Measurements from ENCODE around the gene SCO2. TPM values are rescaled to one million over a fixed set of nuclear protein-coding genes. Genes with fewer than 3 reads are reported as not detected.
A peak's percentile ranks its signal among the peaks of the same experiment; 100 is the strongest.

Gene SCO2
- total and polyA plus RNA-seq, 10 of the 15 experiments (the other 5 are each of a cell fraction or from before 2014, with no cell fraction given) = 0.18 to 16.0 (median 2.4) TPM; not detected in 1

- TF ChIP-seq ZNF592 (IDR thresholded peaks at IDR 0.05) = no peak
- TF ChIP-seq SIN3A (IDR thresholded peaks at IDR 0.05; ENCODE audit: low read depth, low read length) = no peak
- TF ChIP-seq BRCA1 (IDR thresholded peaks at IDR 0.05; ENCODE audit: low read depth, low read length) = no peak
- TF ChIP-seq SKIL (IDR thresholded peaks at IDR 0.05; ENCODE audit: low read depth, poor library complexity, severe bottlenecking) = peak; percentile 22
Measured at GRCh38 chr22:50530877-50531545, 5.6 kb upstream of the SCO2 start (continued).

- peaks cover 61% of the 10 kb centered on the region for H3K79me2 ChIP-seq (ENCODE audit: control insufficient read depth, insufficient read depth, low read length)
- POLR2A ChIA-PET = interaction anchor here (4.2 kb wide), 1 partner anchor 11 kb away, joined by 61 read pairs; no protein-coding TSS in a partner anchor
- CTCF ChIA-PET = interaction anchor here (0.7 kb wide), 1 partner anchor 10 kb away, joined by 4 read pairs; no protein-coding TSS in a partner anchor
- H3K27ac ChIP-seq (ENCODE audit: control insufficient read depth, insufficient read depth) = peak overlapping the region; percentile 100
- WGBS (ENCODE audit: insufficient coverage, insufficient replicate concordance, low lambda C conversion rate, missing lambda C conversion rate) = under 1% methylated on average over 21 of the region's 21 CpGs
- peak overlapping the region; percentile 100 for H3K9ac ChIP-seq (ENCODE audit: control insufficient read depth, insufficient read depth, low read length)
- no peaks in the 10 kb centered on the region; a peak in 3 of 4 replicates for H3K36me3 ChIP-seq (ENCODE audit: control insufficient read depth in 2 of 2, insufficient read depth in 2 of 2, low read length in 1 of 2)
- H3K9me3 ChIP-seq (replicated peaks; ENCODE audit: control insufficient read depth, insufficient read depth, low read length) = no peaks in the 10 kb centered on the region
- no peak for DNase-seq (ENCODE audit: low read depth, low spot score)
- H4K20me1 ChIP-seq (ENCODE audit: control insufficient read depth, insufficient read depth) = no peaks in the 10 kb centered on the region
- SMC1A ChIA-PET (ENCODE audit: uncharacterized antibody, unreplicated experiment) = interaction anchor here (1.9 to 2.4 kb wide), 2 partner anchors 11 to 22 kb away, joined by 5 to 18 read pairs; partner anchors contain the start of gene NCAPH2
- no peak overlapping the region for H2AFZ ChIP-seq (ENCODE audit: control insufficient read depth, low read depth, low read length)
- H3K27me3 ChIP-seq (replicated peaks in 1 of 2; ENCODE audit: control insufficient read depth in 2 of 2, insufficient read depth in 2 of 2, low read length in 1 of 2) = no peaks in the 10 kb centered on the region
- H3K4me1 ChIP-seq (ENCODE audit: control insufficient read depth, insufficient read depth, low read length) = peaks cover 36% of the 10 kb centered on the region
- no peak for FAIRE-seq
- peak; percentile 0; the same call in 2 of the 3 replicates for ATAC-seq
- RAD21 ChIA-PET (ENCODE audit: unreplicated experiment) = no interaction called here
- no TSS peak for BruUV-seq (replicated peaks)
- H3K4me2 ChIP-seq (ENCODE audit: control insufficient read depth, insufficient read depth) = peak overlapping the region; percentile 71
- in situ Hi-C loops (cut with MboI) = loop anchor here (10.0 kb wide), 1 partner anchor 566 kb away; the partner anchor contains the start of gene PIM3
- intact Hi-C loops (cut with micrococcal nuclease; ENCODE audit: unreplicated experiment) = no loop called here
- peak overlapping the region; percentile 78 for H3K4me3 ChIP-seq
- no peak for TF ChIP-seq EED (IDR thresholded peaks at IDR 0.05; ENCODE audit: low read depth)
- TF ChIP-seq MAX (IDR thresholded peaks at IDR 0.05; ENCODE audit: low read depth, low read length) = no peak
- TF ChIP-seq NR2F1 (conservative IDR thresholded peaks at IDR 0.05) = peak; percentile 79
- TF ChIP-seq MYB (IDR thresholded peaks at IDR 0.05; ENCODE audit: borderline replicate concordance, low read depth, low read length) = no peak
- no peak for TF ChIP-seq ELK1 (IDR thresholded peaks at IDR 0.05; ENCODE audit: low read depth, low read length)
- TF ChIP-seq MXI1 (IDR thresholded peaks at IDR 0.05; ENCODE audit: low read depth, low read length) = no peak
- TF ChIP-seq PAX5 (IDR thresholded peaks at IDR 0.05; ENCODE audit: borderline replicate concordance, low read depth, low read length) = no peak
- TF ChIP-seq, protein P1, sequence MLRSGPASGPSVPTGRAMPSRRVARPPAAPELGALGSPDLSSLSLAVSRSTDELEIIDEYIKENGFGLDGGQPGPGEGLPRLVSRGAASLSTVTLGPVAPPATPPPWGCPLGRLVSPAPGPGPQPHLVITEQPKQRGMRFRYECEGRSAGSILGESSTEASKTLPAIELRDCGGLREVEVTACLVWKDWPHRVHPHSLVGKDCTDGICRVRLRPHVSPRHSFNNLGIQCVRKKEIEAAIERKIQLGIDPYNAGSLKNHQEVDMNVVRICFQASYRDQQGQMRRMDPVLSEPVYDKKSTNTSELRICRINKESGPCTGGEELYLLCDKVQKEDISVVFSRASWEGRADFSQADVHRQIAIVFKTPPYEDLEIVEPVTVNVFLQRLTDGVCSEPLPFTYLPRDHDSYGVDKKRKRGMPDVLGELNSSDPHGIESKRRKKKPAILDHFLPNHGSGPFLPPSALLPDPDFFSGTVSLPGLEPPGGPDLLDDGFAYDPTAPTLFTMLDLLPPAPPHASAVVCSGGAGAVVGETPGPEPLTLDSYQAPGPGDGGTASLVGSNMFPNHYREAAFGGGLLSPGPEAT (IDR thresholded peaks at IDR 0.05; ENCODE audit: low read depth) = no peak; the same call in 1 of the 2 replicates
Measured at GRCh38 chr22:50530580-50530876, 5.1 kb upstream of the SCO2 start.

Data from GM12878 (cell line).